Stimulated activated CD4-positive, alpha-beta T cell treated with anti-CD3 and anti-CD28 coated beads, Interleukin-12 subunit alpha, Interleukin-12 subunit beta, amount 100 ng/mL, for 48 hours (primary cell): Measurements from ENCODE around the gene NMRK1.

Experiments used
- DNase-seq, 3 donors: peaks; one replicate each; pipeline ENCODE4 v3.0.0-alpha.2; 2020; ENCODE audit warnings: low read depth in 2 of 3, low spot score in 1 of 3

The NMRK1 gene

GRCh38 chr9:75102177-75102790 lies 14.3 kb upstream of the NMRK1 start:
- no peak for DNase-seq

- no peak for DNase-seq
These were observed 13.1 kb upstream of the NMRK1 start for GRCh38 chr9:75101004-75101588.

GRCh38 chr9:75096796-75097195 lies 8.8 kb upstream of the NMRK1 start:
- DNase-seq = no peak

- no peak for DNase-seq
These were observed 4.8 kb upstream of the NMRK1 start for GRCh38 chr9:75092766-75093165.

- DNase-seq = no peak
These were observed 2.6 kb upstream of the NMRK1 start for GRCh38 chr9:75090579-75090978.

GRCh38 chr9:75089373-75089766 lies 1.4 kb upstream of the NMRK1 start:
- no peak for DNase-seq

- no peak for DNase-seq
These were observed 854 bp upstream of the NMRK1 start for GRCh38 chr9:75088646-75089372.

- peak in 2 of 3 donors; percentile 21 to 34 for DNase-seq
These were observed 599 bp downstream of the NMRK1 start for GRCh38 chr9:75087289-75087823.

- DNase-seq = peak in 2 of 3 donors; percentile 8 to 31
These were observed 1.2 kb downstream of the NMRK1 start for GRCh38 chr9:75086541-75087288.

- DNase-seq = no peak
These were observed 2.3 kb downstream of the NMRK1 start for GRCh38 chr9:75085640-75086039.

- no peak for DNase-seq
These were observed 3.8 kb downstream of the NMRK1 start for GRCh38 chr9:75084081-75084672.

- no peak for DNase-seq
These were observed 4.6 kb downstream of the NMRK1 start for GRCh38 chr9:75083188-75083970.

- DNase-seq = no peak
These were observed 6.3 kb downstream of the NMRK1 start for GRCh38 chr9:75081632-75082031.

- DNase-seq = no peak
These were observed 15.1 kb downstream of the NMRK1 start for GRCh38 chr9:75072895-75073294.

- peak; percentile 61 to 67 (median 61) for DNase-seq
These were observed 16.3 kb downstream of the NMRK1 start for GRCh38 chr9:75071530-75072122.

GRCh38 chr9:75069171-75069570 lies 18.8 kb downstream of the NMRK1 start:
- DNase-seq = no peak

- no peak for DNase-seq
These were observed 20.1 kb downstream of the NMRK1 start for GRCh38 chr9:75067894-75068293.

GRCh38 chr9:75065510-75065909 lies 22.4 kb downstream of the NMRK1 start:
- no peak for DNase-seq

GRCh38 chr9:75064307-75065025 lies 23.5 kb downstream of the NMRK1 start:
- DNase-seq = no peak
